Uterus (tissue), 4 donors: Measurements from ENCODE around the gene TMEM132C. TPM values are rescaled to one million over a fixed set of nuclear protein-coding genes. Genes with fewer than 3 reads are reported as not detected.
A peak's percentile ranks its signal among the peaks of the same experiment; 100 is the strongest.

Experiments used
- DNase-seq, 2 donors: peaks; one replicate each; pipeline ENCODE4 v3.0.0-alpha.2; 2019 to 2020
- H3K27ac ChIP-seq, 2 donors: fragments of 200-600 bp; sonication (generic); 1 replicate in 1 of 2; 2 replicates in 1 of 2; pipeline ENCODE4 v1.5.1; 2016 to 2018
- H3K27me3 ChIP-seq, 2 donors: fragments of 200-600 bp; sonication (generic); one replicate each; pipeline ENCODE4 v1.5.1; 2018 to 2019; ENCODE audit warnings: control low read depth in 1 of 2
- H3K36me3 ChIP-seq, 2 donors: fragments of 200-600 bp; sonication (generic); one replicate each; pipeline ENCODE4 v1.5.1; 2019; ENCODE audit warnings: control low read depth in 1 of 2
- H3K4me1 ChIP-seq, 2 donors: fragments of 200-600 bp; sonication (generic); one replicate each; pipeline ENCODE4 v1.5.1; 2018 to 2019; ENCODE audit warnings: control low read depth in 1 of 2
- H3K4me3 ChIP-seq, 2 donors: fragments of 200-600 bp; sonication (generic); 1 replicate in 1 of 2; 2 replicates in 1 of 2; pipeline ENCODE4 v1.5.1; 2018 to 2019; ENCODE audit warnings: mild to moderate bottlenecking in 1 of 2
- H3K9me3 ChIP-seq, 2 donors: fragments of 200-600 bp; sonication (generic); one replicate each; pipeline ENCODE4 v1.5.1; 2019; ENCODE audit warnings: control low read depth in 1 of 2
- POLR2A ChIP-seq, 2 donors: fragments of 450-650 bp; IDR thresholded peaks; one replicate each; pipeline ENCODE4 v1.6.1; 2016; ENCODE audit warnings: antibody characterized with exemption in 2 of 2, mild to moderate bottlenecking in 1 of 2, moderate library complexity in 1 of 2
- intact Hi-C: fragments of 100-400 bp; cut with DNase I; formaldehyde crosslinking; loops from one replicate; pipeline ENCODE4 v1.15.1; 2023; ENCODE audit warnings: low total_unique reads
- total RNA-seq, 4 donors: library from RNA; depleted of rRNA in 3 of 4; stranded (reverse); fragments of >200 nt in 3 of 4; gene quantifications; one replicate each; pipeline versions ENCODE4 v1.1.0 to v1.2.4, GENCODE V29; 2014 to 2023
- TF ChIP-seq, protein P1 (sequence below), 4 experiments: fragments of 200-600 bp in 2 of 4; fragments of 450-650 bp in 2 of 4; sonication (generic) in 2 of 4; IDR thresholded peaks; one replicate each; pipeline ENCODE4 v1.5.1; 2016 to 2019; ENCODE audit warnings: antibody characterized with exemption in 4 of 4, mild to moderate bottlenecking in 2 of 4, moderate library complexity in 1 of 4
- donor health status: DM: yes; HTN: yes; CAD: no.

Gene TMEM132C
- total RNA-seq, 4 donors from 2014 or later, result 0.26 to 48.3 (median 5.0) TPM

DNA sequence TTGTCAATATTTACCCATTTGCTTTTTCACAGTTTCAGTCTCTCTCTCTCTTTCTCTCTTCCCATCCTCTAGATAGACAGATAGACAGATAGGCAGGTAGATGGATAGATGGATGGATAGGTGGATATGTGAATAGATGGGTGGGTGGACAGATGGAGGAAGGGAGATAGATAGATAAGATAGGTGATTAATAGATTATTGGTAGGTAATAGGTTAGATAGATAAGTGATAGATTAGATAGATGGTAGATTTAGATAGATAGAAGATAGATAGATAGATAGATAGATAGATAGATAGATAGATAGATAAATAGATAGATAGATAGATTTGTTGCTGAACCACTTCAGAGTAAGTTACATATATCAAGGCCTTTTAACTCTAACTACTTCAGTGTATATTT is 408.6 kb downstream of the TMEM132C start:
- TF ChIP-seq, protein P1, sequence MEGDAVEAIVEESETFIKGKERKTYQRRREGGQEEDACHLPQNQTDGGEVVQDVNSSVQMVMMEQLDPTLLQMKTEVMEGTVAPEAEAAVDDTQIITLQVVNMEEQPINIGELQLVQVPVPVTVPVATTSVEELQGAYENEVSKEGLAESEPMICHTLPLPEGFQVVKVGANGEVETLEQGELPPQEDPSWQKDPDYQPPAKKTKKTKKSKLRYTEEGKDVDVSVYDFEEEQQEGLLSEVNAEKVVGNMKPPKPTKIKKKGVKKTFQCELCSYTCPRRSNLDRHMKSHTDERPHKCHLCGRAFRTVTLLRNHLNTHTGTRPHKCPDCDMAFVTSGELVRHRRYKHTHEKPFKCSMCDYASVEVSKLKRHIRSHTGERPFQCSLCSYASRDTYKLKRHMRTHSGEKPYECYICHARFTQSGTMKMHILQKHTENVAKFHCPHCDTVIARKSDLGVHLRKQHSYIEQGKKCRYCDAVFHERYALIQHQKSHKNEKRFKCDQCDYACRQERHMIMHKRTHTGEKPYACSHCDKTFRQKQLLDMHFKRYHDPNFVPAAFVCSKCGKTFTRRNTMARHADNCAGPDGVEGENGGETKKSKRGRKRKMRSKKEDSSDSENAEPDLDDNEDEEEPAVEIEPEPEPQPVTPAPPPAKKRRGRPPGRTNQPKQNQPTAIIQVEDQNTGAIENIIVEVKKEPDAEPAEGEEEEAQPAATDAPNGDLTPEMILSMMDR (IDR thresholded peaks at IDR 0.05), result no peak
- TF ChIP-seq POLR2A (IDR thresholded peaks at IDR 0.05), result no peak
- H3K27ac ChIP-seq, result no peak overlapping the region
- intact Hi-C loops, result no loop called here
- H3K27me3 ChIP-seq, result no peaks in the 10 kb centered on the region
- no peak overlapping the region for H3K4me3 ChIP-seq
- no peak for DNase-seq
- H3K4me1 ChIP-seq, result no peaks in the 10 kb centered on the region
- H3K9me3 ChIP-seq, result no peaks in the 10 kb centered on the region
- no peaks in the 10 kb centered on the region for H3K36me3 ChIP-seq

DNA sequence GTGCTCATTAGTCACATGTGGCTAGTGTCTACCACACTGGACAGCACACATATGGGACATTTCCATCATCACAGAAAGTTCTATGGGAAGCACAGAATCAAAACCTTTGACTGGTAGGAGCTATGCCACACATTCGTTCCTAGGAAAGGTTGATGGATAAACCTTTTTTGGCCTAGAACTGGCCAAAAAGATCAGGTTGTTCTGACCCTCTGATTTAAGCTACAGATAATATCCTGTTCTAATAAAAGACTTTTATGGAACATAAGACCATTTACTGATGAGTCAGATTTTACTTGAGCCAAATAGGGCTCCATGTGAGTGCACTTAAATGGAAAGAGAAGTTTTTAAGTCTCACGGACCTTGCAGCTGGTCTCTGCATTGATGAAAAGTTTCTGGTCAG is 413.6 kb downstream of the TMEM132C start:
- intact Hi-C loops, result no loop called here
- no peak for TF ChIP-seq POLR2A (IDR thresholded peaks at IDR 0.05)
- TF ChIP-seq, protein P1 (IDR thresholded peaks at IDR 0.05), result no peak
- no peak for DNase-seq
- no peak overlapping the region for H3K4me3 ChIP-seq
- H3K27ac ChIP-seq, result peak overlapping the region in 1 of 2 donors; percentile 47
- H3K4me1 ChIP-seq, result no peaks in the 10 kb centered on the region
- no peaks in the 10 kb centered on the region for H3K36me3 ChIP-seq
- no peaks in the 10 kb centered on the region for H3K9me3 ChIP-seq
- no peaks in the 10 kb centered on the region for H3K27me3 ChIP-seq

DNA sequence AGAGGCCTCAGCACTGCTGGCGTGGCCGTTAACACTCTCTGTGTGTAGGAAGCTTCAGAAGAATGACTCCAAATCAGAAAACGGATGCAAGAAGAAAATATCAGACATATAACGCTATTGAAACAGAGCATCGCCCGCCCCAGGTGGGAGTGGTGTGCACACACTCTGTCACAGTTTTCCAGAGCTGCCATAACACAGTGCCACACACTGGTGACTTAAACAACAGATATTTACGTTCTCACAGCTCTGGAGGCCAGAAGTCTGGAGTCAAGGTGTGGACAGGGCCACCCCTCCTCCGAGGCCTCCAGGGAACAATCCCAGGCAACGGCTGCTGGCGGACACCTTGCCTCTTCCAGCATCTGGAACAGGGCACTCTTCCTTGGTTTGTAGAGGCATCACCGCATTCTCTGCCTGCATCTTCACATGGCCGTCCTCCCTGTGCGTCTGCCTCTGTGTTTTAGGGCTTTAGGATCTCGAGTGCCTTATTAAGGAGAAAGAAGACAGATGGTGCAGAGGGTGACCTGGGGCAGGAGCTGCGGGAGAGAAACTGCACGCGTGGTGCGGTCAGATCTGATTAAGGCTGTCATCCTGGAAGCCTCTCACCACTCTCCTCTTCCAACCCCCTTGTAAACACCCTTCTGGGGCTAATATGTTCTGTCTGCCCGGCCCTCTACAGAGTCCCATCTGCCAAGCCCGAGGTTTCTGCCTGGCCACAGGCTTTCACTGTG is 415.7 kb downstream of the TMEM132C start:
- no peaks in the 10 kb centered on the region for H3K4me1 ChIP-seq
- H3K27me3 ChIP-seq, result no peaks in the 10 kb centered on the region
- H3K9me3 ChIP-seq, result no peaks in the 10 kb centered on the region
- TF ChIP-seq, protein P1 (IDR thresholded peaks at IDR 0.05), result no peak
- TF ChIP-seq POLR2A (IDR thresholded peaks at IDR 0.05), result no peak
- intact Hi-C loops, result no loop called here
- H3K36me3 ChIP-seq, result no peaks in the 10 kb centered on the region
- no peak overlapping the region for H3K27ac ChIP-seq
- DNase-seq, result no peak
- no peak overlapping the region for H3K4me3 ChIP-seq

DNA sequence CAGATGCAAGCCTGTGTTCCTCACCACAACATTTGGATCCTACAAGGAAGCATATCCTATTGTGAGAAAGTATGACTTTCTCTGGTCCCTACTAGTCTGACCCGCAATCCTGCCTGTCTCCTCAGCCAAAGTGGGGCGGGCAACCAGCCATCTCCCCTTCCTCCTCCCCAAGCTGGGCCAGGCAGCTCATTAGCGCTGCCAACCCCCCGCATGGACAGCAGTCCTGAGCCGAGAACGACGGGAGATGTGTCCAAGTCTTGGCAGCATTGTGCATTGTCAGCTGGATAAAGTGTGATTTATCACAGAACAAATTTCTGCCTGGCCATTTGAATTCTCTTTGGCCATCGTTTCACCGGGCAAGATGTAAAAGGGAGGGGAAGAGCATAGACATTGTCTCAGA is 417.4 kb downstream of the TMEM132C start:
- no peaks in the 10 kb centered on the region for H3K27me3 ChIP-seq
- no peak for TF ChIP-seq POLR2A (IDR thresholded peaks at IDR 0.05)
- TF ChIP-seq, protein P1 (IDR thresholded peaks at IDR 0.05), result no peak
- no peaks in the 10 kb centered on the region for H3K9me3 ChIP-seq
- DNase-seq, result peak; percentile 37 to 51
- peak overlapping the region in 1 of 2 donors; percentile 3 for H3K27ac ChIP-seq
- no peaks in the 10 kb centered on the region for H3K4me1 ChIP-seq
- H3K4me3 ChIP-seq, result no peak overlapping the region
- no peaks in the 10 kb centered on the region for H3K36me3 ChIP-seq
- intact Hi-C loops, result no loop called here

DNA sequence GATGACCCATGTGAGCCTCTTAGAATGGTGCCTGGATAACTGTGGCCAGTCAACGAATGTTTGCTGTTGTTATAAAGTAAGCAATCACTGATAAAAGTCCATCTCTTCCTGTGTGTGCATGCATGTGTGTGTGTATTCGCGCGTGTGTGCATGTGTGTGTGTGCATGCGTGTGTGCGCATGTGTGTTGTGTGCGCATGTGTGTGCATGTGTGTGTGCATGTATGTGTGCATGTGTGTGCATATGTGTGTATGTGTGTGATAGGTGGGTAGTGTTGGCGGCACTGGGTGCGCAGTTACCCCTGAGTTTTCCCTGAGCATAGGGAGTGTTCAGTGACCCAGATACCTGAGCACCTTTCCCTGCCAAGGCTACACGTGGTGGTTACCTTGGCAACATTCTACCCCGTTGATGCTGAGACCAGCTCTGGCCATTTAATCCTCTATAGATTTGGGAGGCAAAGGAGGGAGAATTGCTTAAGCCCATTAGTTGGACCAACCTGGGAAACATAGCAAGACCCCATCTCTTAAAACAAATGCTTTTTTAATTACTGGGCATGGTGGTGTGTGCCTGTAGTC is 419.0 kb downstream of the TMEM132C start:
- intact Hi-C loops, result no loop called here
- H3K36me3 ChIP-seq, result no peaks in the 10 kb centered on the region
- no peaks in the 10 kb centered on the region for H3K9me3 ChIP-seq
- H3K4me3 ChIP-seq, result no peak overlapping the region
- H3K27me3 ChIP-seq, result no peaks in the 10 kb centered on the region
- TF ChIP-seq, protein P1 (IDR thresholded peaks at IDR 0.05), result no peak
- no peak for TF ChIP-seq POLR2A (IDR thresholded peaks at IDR 0.05)
- no peaks in the 10 kb centered on the region for H3K4me1 ChIP-seq
- no peak for DNase-seq
- no peak overlapping the region for H3K27ac ChIP-seq
